OCI-LY3 (cell line): ENCODE measurements around the gene ROR2.

Experiments
- H2AFZ ChIP-seq: fragments of 200-600, 300-600 bp; shearing (Covaris generic); 2 replicates; pipeline ENCODE4 v1.6.0; 2014; ENCODE audit warnings: antibody characterized with exemption, low read depth, low read length
- H3K27ac ChIP-seq: fragments of 200-600, 300-600 bp; sonication (generic); 2 replicates; pipeline ENCODE4 v1.5.1; 2014; ENCODE audit warnings: mild to moderate bottlenecking, low read length, moderate library complexity, mixed read lengths
- H3K27me3 ChIP-seq: fragments of 200-600, 300-600 bp; sonication (generic); 2 replicates; pipeline ENCODE4 v1.6.1; 2014; ENCODE audit warnings: low read depth, low read length, mixed read lengths
- H3K36me3 ChIP-seq: fragments of 200-600, 300-600 bp; sonication (generic); replicated peaks from 2 replicates; pipeline ENCODE3; 2014; ENCODE audit warnings: low read depth, low read length, mixed read lengths
- H3K4me1 ChIP-seq: fragments of 300-600, 200-600 bp; sonication (generic); 2 replicates; pipeline ENCODE4 v1.6.1; 2014; ENCODE audit warnings: low read length, mixed read lengths
- H3K4me2 ChIP-seq: fragments of 200-600, 300-600 bp; sonication (generic); 2 replicates; pipeline ENCODE4 v1.6.1; 2014; ENCODE audit warnings: low read length, mixed read lengths
- H3K4me3 ChIP-seq: fragments of 300-600, 200-600 bp; sonication (generic); 2 replicates; pipeline ENCODE4 v1.5.1; 2014; ENCODE audit warnings: antibody characterized with exemption, mild to moderate bottlenecking, low read length, moderate library complexity
- H3K79me2 ChIP-seq: fragments of 300-600, 200-600 bp; shearing (Covaris generic); 2 replicates; pipeline ENCODE4 v1.6.1; 2014; ENCODE audit warnings: mild to moderate bottlenecking, low read length, mixed read lengths
- H3K9ac ChIP-seq: fragments of 300-600, 200-600 bp; shearing (Covaris generic); 2 replicates; pipeline ENCODE4 v1.6.0; 2014; ENCODE audit warnings: mild to moderate bottlenecking, low read length, moderate library complexity
- H3K9me3 ChIP-seq: fragments of 200-600, 300-600 bp; shearing (Covaris generic); 2 replicates; pipeline ENCODE4 v1.6.1; 2014; ENCODE audit warnings: low read length, mixed read lengths; ENCODE audit not compliant: insufficient read depth
- H4K20me1 ChIP-seq: fragments of 200-600, 300-600 bp; sonication (generic); 2 replicates; pipeline ENCODE4 v1.6.1; 2016; ENCODE audit warnings: low read length, mixed read lengths; ENCODE audit not compliant: insufficient read depth
- CTCF ChIP-seq: fragments of 200-600, 300-600 bp; sonication (generic); IDR thresholded peaks from 2 replicates; pipeline ENCODE4 v1.5.1; 2014; ENCODE audit warnings: antibody characterized with exemption, low read length, low read depth
- EZH2phosphoT487 ChIP-seq: fragments of 200-600 bp; shearing (Covaris generic); IDR thresholded peaks from 2 replicates; pipeline ENCODE4 v1.6.1; 2018; ENCODE audit warnings: antibody characterized with exemption, mixed run types, low read depth

Gene ROR2

GRCh38 chr9:91891915-91892314 is 58.1 kb downstream of the ROR2 start:
- Histone ChIP-seq H3K9ac (no peak overlapping the region), H3K4me2 (no peak overlapping the region), H3K4me3 (no peak overlapping the region), H3K4me1 (no peaks in the 10 kb centered on the region), H2AFZ (no peak overlapping the region), H3K27ac (no peak overlapping the region), H3K9me3 (no peaks in the 10 kb centered on the region), H3K36me3 (no peaks in the 10 kb centered on the region), H3K27me3 (peaks cover 10% of the 10 kb centered on the region), H3K79me2 (no peaks in the 10 kb centered on the region), H4K20me1 (no peaks in the 10 kb centered on the region)
- TF ChIP-seq EZH2phosphoT487: no peak
- no peak for TF ChIP-seq CTCF

GRCh38 chr9:91890662-91891061 is 59.4 kb downstream of the ROR2 start:
- H3K27me3 ChIP-seq: peaks cover 10% of the 10 kb centered on the region
- H3K4me2 ChIP-seq: no peak overlapping the region
- no peaks in the 10 kb centered on the region for H3K36me3 ChIP-seq
- no peaks in the 10 kb centered on the region for H3K4me1 ChIP-seq
- TF ChIP-seq EZH2phosphoT487: no peak
- no peak for TF ChIP-seq CTCF
- H3K9ac ChIP-seq: no peak overlapping the region
- no peaks in the 10 kb centered on the region for H4K20me1 ChIP-seq
- H3K9me3 ChIP-seq: no peaks in the 10 kb centered on the region
- no peak overlapping the region for H3K27ac ChIP-seq
- H3K4me3 ChIP-seq: no peak overlapping the region
- no peaks in the 10 kb centered on the region for H3K79me2 ChIP-seq
- no peak overlapping the region for H2AFZ ChIP-seq

- Histone ChIP-seq H3K4me1 (no peaks in the 10 kb centered on the region), H3K79me2 (no peaks in the 10 kb centered on the region), H3K9ac (no peak overlapping the region), H3K4me3 (no peak overlapping the region), H3K27ac (no peak overlapping the region), H2AFZ (no peak overlapping the region), H4K20me1 (no peaks in the 10 kb centered on the region), H3K36me3 (no peaks in the 10 kb centered on the region), H3K27me3 (peaks cover 7% of the 10 kb centered on the region), H3K9me3 (no peaks in the 10 kb centered on the region), H3K4me2 (no peak overlapping the region)
- TF ChIP-seq EZH2phosphoT487 (no peak), CTCF (no peak)
These were observed 60.7 kb downstream of the ROR2 start for GRCh38 chr9:91889161-91889911.

- no peaks in the 10 kb centered on the region for H4K20me1 ChIP-seq
- H3K4me1 ChIP-seq: no peaks in the 10 kb centered on the region
- no peak overlapping the region for H3K4me2 ChIP-seq
- TF ChIP-seq EZH2phosphoT487 (no peak), CTCF (no peak)
- H3K9me3 ChIP-seq: no peaks in the 10 kb centered on the region
- H3K27ac ChIP-seq: no peak overlapping the region
- no peak overlapping the region for H3K4me3 ChIP-seq
- no peak overlapping the region for H2AFZ ChIP-seq
- H3K27me3 ChIP-seq: peaks cover 7% of the 10 kb centered on the region
- H3K79me2 ChIP-seq: no peaks in the 10 kb centered on the region
- H3K36me3 ChIP-seq: no peaks in the 10 kb centered on the region
- no peak overlapping the region for H3K9ac ChIP-seq
These were observed 63.5 kb downstream of the ROR2 start for GRCh38 chr9:91886414-91887076.
